SK-N-SH (cell line): ENCODE data around the gene CYBRD1.

Experiments
- CTCF ChIP-seq: fragments of 200-600 bp; sonication (generic); IDR thresholded peaks from 2 replicates; pipeline ENCODE4 v1.6.1; 2017; ENCODE audit warnings: antibody characterized with exemption, mild to moderate bottlenecking, moderate library complexity
- EZH2phosphoT487 ChIP-seq: fragments of 200-600 bp; sonication (generic); IDR thresholded peaks from 2 replicates; pipeline ENCODE4 v1.6.1; 2017; ENCODE audit warnings: low read depth, mixed run types, mild to moderate bottlenecking, antibody characterized with exemption, moderate library complexity, borderline replicate concordance
- RFX5 ChIP-seq: IDR thresholded peaks from 2 replicates; pipeline ENCODE4 v1.6.1; 2012; ENCODE audit warnings: mild to moderate bottlenecking, improper control_type of control experiment, low read length
- ZBTB33 ChIP-seq: IDR thresholded peaks from 2 replicates; pipeline ENCODE4 v1.4.0; 2012; ENCODE audit warnings: low read depth, borderline replicate concordance

- TF ChIP-seq RFX5 (no peak), CTCF (no peak), ZBTB33 (no peak), EZH2phosphoT487 (no peak)
Measured at GRCh38 chr2:171595456-171595855, 73.2 kb downstream of the CYBRD1 start.
